ENCODE data around the gene KCNJ9. TPM values are rescaled to one million over a fixed set of nuclear protein-coding genes. Genes with fewer than 3 reads are reported as not detected.
"Not testable (repeated sequence)": the region's sequence is repeated elsewhere in the genome, so short reads cannot be mapped to it uniquely, and the experiment has no call there.

Gene KCNJ9
- total and polyA plus RNA-seq, 4 donors, result not detected

DNA sequence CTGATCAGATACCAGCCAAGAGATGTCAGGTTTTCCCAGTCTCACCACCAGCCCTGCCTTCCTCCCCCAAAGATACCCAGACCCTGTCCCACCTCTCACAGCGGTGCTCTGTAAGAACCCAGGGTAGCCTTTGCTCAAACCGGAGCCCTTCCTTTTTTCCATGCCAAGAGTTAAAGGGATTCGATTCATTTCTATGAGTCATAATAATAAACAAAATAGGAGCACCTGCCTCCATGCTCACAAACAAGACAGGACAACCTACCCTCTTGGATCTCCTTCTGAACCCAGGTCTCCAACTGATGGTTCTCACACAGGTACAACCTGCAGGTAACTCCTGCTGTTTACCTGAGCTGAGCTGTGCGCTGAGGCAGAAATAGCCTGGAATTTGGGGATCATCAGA lies 28.3 kb downstream of the KCNJ9 start:
- no peaks in the 10 kb centered on the region for H3K4me1 ChIP-seq (ENCODE audit: control insufficient read depth in 4 of 4, insufficient read depth in 4 of 4, low read length in 3 of 4)
- no peak for DNase-seq (ENCODE audit: low spot score)
- no peaks in the 10 kb centered on the region for H3K27me3 ChIP-seq (ENCODE audit: control insufficient read depth in 4 of 4, insufficient read depth in 4 of 4, low read length in 3 of 4)
- no peak overlapping the region for H3K4me3 ChIP-seq (ENCODE audit: low read depth in 1 of 3, low read length in 3 of 3)
- TF ChIP-seq YY1 (IDR thresholded peaks at IDR 0.05), result no peak
- no peak for TF ChIP-seq JUND (IDR thresholded peaks at IDR 0.05)
- H3K27ac ChIP-seq (ENCODE audit: low read depth in 1 of 2, low read length in 2 of 2), result no peak overlapping the region
- H3K9me3 ChIP-seq (ENCODE audit: control insufficient read depth in 4 of 4, low read length in 3 of 4), result no peaks in the 10 kb centered on the region
- 60% methylated on average over 4 of the region's 4 CpGs for WGBS
- no peaks in the 10 kb centered on the region for H3K36me3 ChIP-seq (ENCODE audit: control insufficient read depth in 4 of 4, insufficient read depth in 3 of 4, low read depth in 1 of 4, low read length in 3 of 4)
- H3K9ac ChIP-seq (ENCODE audit: low read depth in 1 of 2, low read length in 2 of 2), result no peak overlapping the region

DNA sequence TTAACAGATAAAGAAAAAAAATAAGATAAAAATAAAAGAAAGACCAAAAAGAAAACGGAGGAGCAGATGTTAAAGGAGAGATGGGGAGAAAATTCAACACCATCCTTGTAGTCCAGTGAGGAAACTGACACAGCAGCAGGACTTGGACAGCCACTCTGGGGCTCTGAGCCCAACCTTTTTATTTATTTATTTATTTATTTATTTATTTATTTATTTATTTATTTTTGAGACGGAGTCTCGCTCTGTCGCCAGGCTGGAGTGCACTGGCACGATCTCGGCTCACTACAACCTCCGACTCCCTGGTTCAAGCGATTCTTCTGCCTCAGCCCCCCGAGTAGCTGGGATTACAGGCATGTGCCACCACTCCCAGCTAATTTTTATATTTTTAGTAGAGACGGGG lies 30.1 kb downstream of the KCNJ9 start:
- H3K36me3 ChIP-seq (ENCODE audit: control insufficient read depth in 4 of 4, insufficient read depth in 3 of 4, low read depth in 1 of 4, low read length in 3 of 4); H3K9ac ChIP-seq (ENCODE audit: low read depth in 1 of 2, low read length in 2 of 2); H3K27ac ChIP-seq (ENCODE audit: low read depth in 1 of 2, low read length in 2 of 2); H3K4me1 ChIP-seq (ENCODE audit: control insufficient read depth in 4 of 4, insufficient read depth in 4 of 4, low read length in 3 of 4); DNase-seq (ENCODE audit: low spot score); H3K4me3 ChIP-seq (ENCODE audit: low read depth in 1 of 3, low read length in 3 of 3); H3K27me3 ChIP-seq (ENCODE audit: control insufficient read depth in 4 of 4, insufficient read depth in 4 of 4, low read length in 3 of 4); H3K9me3 ChIP-seq (ENCODE audit: control insufficient read depth in 4 of 4, low read length in 3 of 4): not testable (repeated sequence)
- 90% methylated on average over 10 of the region's 10 CpGs for WGBS

- Histone ChIP-seq H3K9ac (ENCODE audit: low read depth in 1 of 2, low read length in 2 of 2) (no peak overlapping the region), H3K27ac (ENCODE audit: low read depth in 1 of 2, low read length in 2 of 2) (no peak overlapping the region), H3K4me1 (ENCODE audit: control insufficient read depth in 4 of 4, insufficient read depth in 4 of 4, low read length in 3 of 4) (no peaks in the 10 kb centered on the region), H3K4me3 (ENCODE audit: low read depth in 1 of 3, low read length in 3 of 3) (no peak overlapping the region), H3K27me3 (ENCODE audit: control insufficient read depth in 4 of 4, insufficient read depth in 4 of 4, low read length in 3 of 4) (peaks cover 0 to 2% (median 0%) of the 10 kb centered on the region in 4 donors), H3K36me3 (ENCODE audit: control insufficient read depth in 4 of 4, insufficient read depth in 3 of 4, low read depth in 1 of 4, low read length in 3 of 4) (no peaks in the 10 kb centered on the region), H3K9me3 (ENCODE audit: control insufficient read depth in 4 of 4, low read length in 3 of 4) (no peaks in the 10 kb centered on the region)
- WGBS, result 90% methylated on average over 12 of the region's 12 CpGs
- DNase-seq (ENCODE audit: low spot score), result no peak
- TF ChIP-seq FOXA2 (IDR thresholded peaks at IDR 0.05) (no peak), HNF4A (conservative IDR thresholded peaks at IDR 0.05) (no peak), CTCF (IDR thresholded peaks at IDR 0.05; ENCODE audit: low read depth, low read length, missing input control) (no peak), SP1 (IDR thresholded peaks at IDR 0.05) (no peak), EGR1 (IDR thresholded peaks at IDR 0.05; ENCODE audit: low read depth in 2 of 2) (no peak)
- TF ChIP-seq, protein P1, sequence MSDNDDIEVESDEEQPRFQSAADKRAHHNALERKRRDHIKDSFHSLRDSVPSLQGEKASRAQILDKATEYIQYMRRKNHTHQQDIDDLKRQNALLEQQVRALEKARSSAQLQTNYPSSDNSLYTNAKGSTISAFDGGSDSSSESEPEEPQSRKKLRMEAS (IDR thresholded peaks at IDR 0.05), result no peak
- TF ChIP-seq, protein P2, sequence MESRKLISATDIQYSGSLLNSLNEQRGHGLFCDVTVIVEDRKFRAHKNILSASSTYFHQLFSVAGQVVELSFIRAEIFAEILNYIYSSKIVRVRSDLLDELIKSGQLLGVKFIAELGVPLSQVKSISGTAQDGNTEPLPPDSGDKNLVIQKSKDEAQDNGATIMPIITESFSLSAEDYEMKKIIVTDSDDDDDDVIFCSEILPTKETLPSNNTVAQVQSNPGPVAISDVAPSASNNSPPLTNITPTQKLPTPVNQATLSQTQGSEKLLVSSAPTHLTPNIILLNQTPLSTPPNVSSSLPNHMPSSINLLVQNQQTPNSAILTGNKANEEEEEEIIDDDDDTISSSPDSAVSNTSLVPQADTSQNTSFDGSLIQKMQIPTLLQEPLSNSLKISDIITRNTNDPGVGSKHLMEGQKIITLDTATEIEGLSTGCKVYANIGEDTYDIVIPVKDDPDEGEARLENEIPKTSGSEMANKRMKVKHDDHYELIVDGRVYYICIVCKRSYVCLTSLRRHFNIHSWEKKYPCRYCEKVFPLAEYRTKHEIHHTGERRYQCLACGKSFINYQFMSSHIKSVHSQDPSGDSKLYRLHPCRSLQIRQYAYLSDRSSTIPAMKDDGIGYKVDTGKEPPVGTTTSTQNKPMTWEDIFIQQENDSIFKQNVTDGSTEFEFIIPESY (IDR thresholded peaks at IDR 0.05), result no peak
Observed at GRCh38 chr1:160112357-160112756, 31.0 kb downstream of the KCNJ9 start.

DNA sequence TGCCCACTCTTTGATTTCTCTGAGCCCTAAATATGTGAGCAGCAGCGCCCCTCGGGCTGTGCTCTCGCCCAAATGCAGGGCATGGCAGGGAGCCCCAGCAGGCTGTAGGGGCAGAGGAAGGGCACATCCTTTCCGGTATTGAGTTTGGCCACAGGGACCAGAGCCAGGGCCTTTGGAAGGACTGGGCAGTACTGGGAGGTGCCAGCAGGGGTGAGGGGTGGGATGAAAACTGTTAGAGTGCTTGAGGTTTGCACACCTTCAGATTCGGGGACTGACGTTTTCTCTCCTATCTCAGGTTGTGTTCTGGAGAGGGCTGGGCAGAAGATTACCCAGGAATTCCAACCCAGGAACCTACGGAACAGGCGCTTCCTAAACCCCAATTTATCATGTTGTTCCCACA lies 32.1 kb downstream of the KCNJ9 start:
- peaks cover 0 to 2% (median 0%) of the 10 kb centered on the region in 4 donors for H3K27me3 ChIP-seq (ENCODE audit: control insufficient read depth in 4 of 4, insufficient read depth in 4 of 4, low read length in 3 of 4)
- no peak overlapping the region for H3K4me3 ChIP-seq (ENCODE audit: low read depth in 1 of 3, low read length in 3 of 3)
- no peak for DNase-seq (ENCODE audit: low spot score)
- 88% methylated on average over 8 of the region's 8 CpGs for WGBS
- H3K36me3 ChIP-seq (ENCODE audit: control insufficient read depth in 4 of 4, insufficient read depth in 3 of 4, low read depth in 1 of 4, low read length in 3 of 4), result no peaks in the 10 kb centered on the region
- H3K9ac ChIP-seq (ENCODE audit: low read depth in 1 of 2, low read length in 2 of 2), result no peak overlapping the region
- no peaks in the 10 kb centered on the region for H3K9me3 ChIP-seq (ENCODE audit: control insufficient read depth in 4 of 4, low read length in 3 of 4)
- no peaks in the 10 kb centered on the region for H3K4me1 ChIP-seq (ENCODE audit: control insufficient read depth in 4 of 4, insufficient read depth in 4 of 4, low read length in 3 of 4)
- H3K27ac ChIP-seq (ENCODE audit: low read depth in 1 of 2, low read length in 2 of 2), result no peak overlapping the region
- TF ChIP-seq, protein P1 (IDR thresholded peaks at IDR 0.05), result no peak
- TF ChIP-seq EGR1 (IDR thresholded peaks at IDR 0.05; ENCODE audit: low read depth in 2 of 2) (no peak), HNF4G (IDR thresholded peaks at IDR 0.05) (no peak), GABPA (IDR thresholded peaks at IDR 0.05 in 1 of 2, conservative IDR thresholded peaks at IDR 0.05 in 1 of 2) (no peak), NR2F2 (IDR thresholded peaks at IDR 0.05) (no peak), FOXA2 (IDR thresholded peaks at IDR 0.05) (no peak), JUND (IDR thresholded peaks at IDR 0.05) (no peak), CTCF (IDR thresholded peaks at IDR 0.05; ENCODE audit: low read depth, low read length, missing input control) (no peak)
- TF ChIP-seq, protein P3, sequence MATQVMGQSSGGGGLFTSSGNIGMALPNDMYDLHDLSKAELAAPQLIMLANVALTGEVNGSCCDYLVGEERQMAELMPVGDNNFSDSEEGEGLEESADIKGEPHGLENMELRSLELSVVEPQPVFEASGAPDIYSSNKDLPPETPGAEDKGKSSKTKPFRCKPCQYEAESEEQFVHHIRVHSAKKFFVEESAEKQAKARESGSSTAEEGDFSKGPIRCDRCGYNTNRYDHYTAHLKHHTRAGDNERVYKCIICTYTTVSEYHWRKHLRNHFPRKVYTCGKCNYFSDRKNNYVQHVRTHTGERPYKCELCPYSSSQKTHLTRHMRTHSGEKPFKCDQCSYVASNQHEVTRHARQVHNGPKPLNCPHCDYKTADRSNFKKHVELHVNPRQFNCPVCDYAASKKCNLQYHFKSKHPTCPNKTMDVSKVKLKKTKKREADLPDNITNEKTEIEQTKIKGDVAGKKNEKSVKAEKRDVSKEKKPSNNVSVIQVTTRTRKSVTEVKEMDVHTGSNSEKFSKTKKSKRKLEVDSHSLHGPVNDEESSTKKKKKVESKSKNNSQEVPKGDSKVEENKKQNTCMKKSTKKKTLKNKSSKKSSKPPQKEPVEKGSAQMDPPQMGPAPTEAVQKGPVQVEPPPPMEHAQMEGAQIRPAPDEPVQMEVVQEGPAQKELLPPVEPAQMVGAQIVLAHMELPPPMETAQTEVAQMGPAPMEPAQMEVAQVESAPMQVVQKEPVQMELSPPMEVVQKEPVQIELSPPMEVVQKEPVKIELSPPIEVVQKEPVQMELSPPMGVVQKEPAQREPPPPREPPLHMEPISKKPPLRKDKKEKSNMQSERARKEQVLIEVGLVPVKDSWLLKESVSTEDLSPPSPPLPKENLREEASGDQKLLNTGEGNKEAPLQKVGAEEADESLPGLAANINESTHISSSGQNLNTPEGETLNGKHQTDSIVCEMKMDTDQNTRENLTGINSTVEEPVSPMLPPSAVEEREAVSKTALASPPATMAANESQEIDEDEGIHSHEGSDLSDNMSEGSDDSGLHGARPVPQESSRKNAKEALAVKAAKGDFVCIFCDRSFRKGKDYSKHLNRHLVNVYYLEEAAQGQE (IDR thresholded peaks at IDR 0.05), result no peak

Measured in liver (tissue), 9 donors.